ENCODE data around the gene DEPDC5. TPM values are rescaled to one million over a fixed set of nuclear protein-coding genes. Genes with fewer than 3 reads are reported as not detected.

DEPDC5 gene
- total and polyA plus RNA-seq, 9 of the 15 experiments (the other 6 are each of a cell fraction or from before 2014, with no cell fraction given): 2.3 to 12.3 (median 10.7) TPM

DNA sequence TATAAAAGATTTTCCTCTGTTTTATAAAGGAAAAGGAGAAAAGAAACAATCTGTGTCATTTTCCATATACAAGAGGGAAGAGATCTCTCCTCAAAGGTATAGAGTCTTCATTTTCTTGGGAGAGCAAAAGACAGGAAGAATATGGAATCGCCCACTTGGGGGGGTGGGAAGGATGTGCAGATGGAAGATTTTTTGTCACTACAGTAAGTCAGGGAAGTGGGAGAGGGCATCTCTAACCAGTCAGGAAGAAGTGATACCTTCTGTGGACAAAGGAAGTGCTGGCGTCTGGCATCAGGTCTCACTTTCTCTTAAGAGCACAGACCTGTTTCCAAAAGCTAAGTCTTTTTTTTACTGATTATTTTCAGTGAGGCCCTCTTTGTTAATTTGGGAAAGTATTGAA, 5.3 kb upstream of the DEPDC5 start:
- Histone ChIP-seq H3K4me2 (ENCODE audit: insufficient read depth, low read length) (peak overlapping the region; percentile 84), H3K27ac (ENCODE audit: extremely low read depth, low read depth, low read length) (peak overlapping the region; percentile 89; the same call in 2 of the 3 replicates), H3K79me2 (ENCODE audit: control insufficient read depth, insufficient read depth, low read length) (peaks cover 50% of the 10 kb centered on the region), H3K4me1 (replicated peaks in 1 of 2; ENCODE audit: control insufficient read depth in 2 of 2, insufficient read depth in 2 of 2, low read length in 2 of 2) (peaks cover 29 to 35% of the 10 kb centered on the region in 2 experiments), H3K4me3 (peak overlapping the region; percentile 90), H4K20me1 (replicated peaks; ENCODE audit: control insufficient read depth, insufficient read depth, low read length) (no peaks in the 10 kb centered on the region), H2AFZ (ENCODE audit: low read depth, low read length) (no peak overlapping the region), H3K9me3 (replicated peaks; ENCODE audit: control insufficient read depth, insufficient read depth, low read depth, low read length) (no peaks in the 10 kb centered on the region), H3K9me1 (ENCODE audit: control insufficient read depth, insufficient read depth, low read length) (no peaks in the 10 kb centered on the region), H3K9ac (ENCODE audit: insufficient read depth in 1 of 2, low read depth in 2 of 2, low read length in 2 of 2) (peak overlapping the region; percentile 30 to 92; a peak in 3 of 4 replicates), H3K27me3 (ENCODE audit: control insufficient read depth in 2 of 2, insufficient read depth in 2 of 2, low read length in 2 of 2) (no peaks in the 10 kb centered on the region), H3K36me3 (ENCODE audit: control insufficient read depth, insufficient read depth, low read length) (peaks cover 24% of the 10 kb centered on the region)
- intact Hi-C loops (cut with micrococcal nuclease) (no loop called here), in situ Hi-C loops (cut with MboI) (no loop called here)
- DNase-seq (ENCODE audit: extremely low read depth in 1 of 4, low spot score in 3 of 4) (peak in 1 of 4 experiments; percentile 7), ATAC-seq (no peak), FAIRE-seq (no peak)
- TSS peak; percentile 47 for BruUV-seq (replicated peaks)
- CTCF ChIA-PET (ENCODE audit: low intra/inter-chr PET ratio): no interaction called here
- POLR2A ChIA-PET: interaction anchor here (1.0 kb wide), 1 partner anchor 22 kb away, joined by 3 read pairs; no protein-coding TSS in a partner anchor
- WGBS (ENCODE audit: insufficient coverage, low coverage, missing lambda C conversion rate): 13% methylated on average over 2 of the region's 2 CpGs
- TF ChIP-seq ZNF696 (CRISPR knock-in tag; conservative IDR thresholded peaks at IDR 0.05) (no peak), NR2C1 (IDR thresholded peaks at IDR 0.05) (no peak), NR2C1 (tag; IDR thresholded peaks at IDR 0.05) (no peak), ZNF408 (CRISPR knock-in tag; IDR thresholded peaks at IDR 0.05; ENCODE audit: low read depth) (no peak), GTF2F1 (IDR thresholded peaks at IDR 0.05; ENCODE audit: low read depth, low read length) (no peak), ARID4B (CRISPR knock-in tag; IDR thresholded peaks at IDR 0.05) (no peak), ZNF592 (IDR thresholded peaks at IDR 0.05) (no peak), SPI1 (IDR thresholded peaks at IDR 0.05; ENCODE audit: borderline replicate concordance, low read depth, low read length) (no peak), POLR2H (tag; IDR thresholded peaks at IDR 0.05; ENCODE audit: low read depth) (no peak), E2F8 (IDR thresholded peaks at IDR 0.05; ENCODE audit: low read depth, partially characterized antibody) (no peak), ZNF77 (CRISPR knock-in tag; IDR thresholded peaks at IDR 0.05) (no peak), NRF1 (conservative IDR thresholded peaks at IDR 0.05 in 1 of 2, IDR thresholded peaks at IDR 0.05 in 1 of 2) (no peak)

All from K562 (cell line).